Natural killer cell (primary cell): ENCODE data around the gene ERBB4. TPM values are rescaled to one million over a fixed set of nuclear protein-coding genes. Genes with fewer than 3 reads are reported as not detected.

Experiments
- ATAC-seq, 3 donors: fragments of 150-1000 bp in 2 of 3; fragments of 200-7000 bp in 1 of 3; cut with Tn5 transposase; 1 replicate in 1 of 3; 2 replicates in 2 of 3; pipeline ENCODE4 v1.10.0; 2021; ENCODE audit warnings: mild to moderate bottlenecking in 2 of 3, moderate library complexity in 2 of 3
- DNase-seq, 2 donors: peaks; one replicate each; pipeline versions ENCODE4 v3.0.0 to v3.0.0-alpha.2; 2013 to 2021; ENCODE audit warnings: mixed read lengths in 1 of 2
- H3K27ac ChIP-seq: one replicate; pipeline ENCODE4 v1.5.1; 2013; ENCODE audit warnings: mild to moderate bottlenecking, low read length
- H3K27me3 ChIP-seq: one replicate; pipeline ENCODE4 v1.6.1; 2013; ENCODE audit warnings: low read length; ENCODE audit not compliant: control insufficient read depth, insufficient read depth
- H3K36me3 ChIP-seq: one replicate; pipeline ENCODE4 v1.6.1; 2013; ENCODE audit warnings: low read length; ENCODE audit not compliant: control insufficient read depth, insufficient read depth
- H3K4me1 ChIP-seq: one replicate; pipeline ENCODE4 v1.6.1; 2013; ENCODE audit warnings: low read length; ENCODE audit not compliant: control insufficient read depth, insufficient read depth
- H3K4me3 ChIP-seq: one replicate; pipeline ENCODE4 v1.5.1; 2013; ENCODE audit warnings: low read length
- H3K9me3 ChIP-seq: one replicate; pipeline ENCODE4 v1.6.1; 2013; ENCODE audit warnings: low read length; ENCODE audit not compliant: control insufficient read depth, insufficient read depth
- H3K27ac Mint-ChIP-seq, 2 donors: one replicate each; pipeline ENCODE4 v1.8.0; 2022; ENCODE audit warnings: mild to moderate bottlenecking in 2 of 2, mixed read lengths in 2 of 2, moderate library complexity in 1 of 2
- H3K27me3 Mint-ChIP-seq, 2 donors: one replicate each; pipeline ENCODE4 v1.8.0; 2022; ENCODE audit warnings: low read depth in 2 of 2, mixed read lengths in 2 of 2
- H3K36me3 Mint-ChIP-seq: one replicate; pipeline ENCODE4 v1.8.0; 2022; ENCODE audit warnings: mixed read lengths
- H3K4me1 Mint-ChIP-seq, 2 donors: one replicate each; pipeline ENCODE4 v1.8.0; 2022; ENCODE audit warnings: mixed read lengths in 2 of 2
- H3K4me3 Mint-ChIP-seq: one replicate; pipeline ENCODE4 v1.8.0; 2022; ENCODE audit warnings: mild to moderate bottlenecking, moderate library complexity, mixed read lengths
- H3K9me3 Mint-ChIP-seq, 2 donors: one replicate each; pipeline ENCODE4 v1.8.0; 2022; ENCODE audit warnings: mixed read lengths in 2 of 2
- WGBS: methylation state at CpG from one replicate; pipeline ENCODE4 v1.1.7; 2013; ENCODE audit warnings: missing lambda C conversion rate; ENCODE audit not compliant: insufficient coverage; 5-methylcytosine and 5-hydroxymethylcytosine counted together
- intact Hi-C: fragments of 100-400 bp; cut with micrococcal nuclease; formaldehyde crosslinking; loops from one replicate; pipeline ENCODE4 v1.14.2; 2022
- total RNA-seq, 4 donors: library from RNA; stranded (reverse); fragments of 120-200 nt in 1 of 4; gene quantifications; one replicate each; pipeline versions ENCODE4 v1.2.3 to v1.2.4, GENCODE V29; 2013 to 2022
- TF ChIP-seq, protein P1 (sequence below): fragments of 200-600 bp; IDR thresholded peaks from one replicate; pipeline ENCODE4 v1.8.0; 2022; ENCODE audit warnings: antibody characterized with exemption

ERBB4 gene
- total RNA-seq, 3 donors from 2014 or later (not counting 1 experiment from before 2014, with no cell fraction given) = 0.08 TPM; not detected in 2

DNA sequence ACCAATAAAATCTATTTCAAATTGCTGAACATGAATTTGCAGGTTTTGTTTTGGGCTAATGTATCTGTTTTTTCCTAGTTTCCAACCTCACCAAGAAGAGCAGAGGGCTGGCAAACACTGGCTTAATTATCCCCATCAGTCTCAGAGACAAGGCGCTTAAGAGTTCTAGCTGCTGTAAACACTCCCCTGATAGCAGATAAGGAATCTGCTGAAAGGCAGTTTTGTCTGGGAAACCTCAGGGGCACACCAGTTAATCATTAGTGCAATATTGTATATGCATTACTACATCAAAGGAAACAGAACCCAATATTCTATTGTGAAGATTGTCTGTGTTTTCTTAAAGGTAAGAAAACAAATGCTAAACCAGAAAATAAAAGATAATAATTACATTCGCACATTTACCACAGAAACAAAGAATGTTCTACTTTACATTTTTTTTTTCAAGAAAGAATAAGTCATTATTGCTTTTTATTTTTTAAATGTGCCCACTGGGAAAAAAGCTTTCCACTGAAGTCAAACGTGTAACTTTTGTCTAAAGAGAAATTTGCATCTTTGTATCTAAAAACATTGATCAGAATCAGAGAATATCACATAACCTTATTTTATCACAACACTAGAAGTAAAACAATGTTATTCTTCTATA is 179.1 kb downstream of the ERBB4 start:
- H3K9me3 ChIP-seq = no peaks in the 10 kb centered on the region
- H3K4me1 ChIP-seq = no peaks in the 10 kb centered on the region
- 53% methylated on average over 2 of the region's 3 CpGs for WGBS
- intact Hi-C loops = no loop called here
- Mint-ChIP-seq H3K36me3 (no peaks in the 10 kb centered on the region), H3K4me3 (no peak overlapping the region), H3K4me1 (no peaks in the 10 kb centered on the region), H3K27me3 (no peaks in the 10 kb centered on the region), H3K9me3 (peaks cover 0 to under 1% of the 10 kb centered on the region in 2 donors), H3K27ac (no peak overlapping the region)
- no peak for ATAC-seq
- H3K27me3 ChIP-seq = no peaks in the 10 kb centered on the region
- H3K4me3 ChIP-seq = no peak overlapping the region
- no peak for DNase-seq
- H3K36me3 ChIP-seq = no peaks in the 10 kb centered on the region
- H3K27ac ChIP-seq = no peak overlapping the region
- TF ChIP-seq, protein P1, sequence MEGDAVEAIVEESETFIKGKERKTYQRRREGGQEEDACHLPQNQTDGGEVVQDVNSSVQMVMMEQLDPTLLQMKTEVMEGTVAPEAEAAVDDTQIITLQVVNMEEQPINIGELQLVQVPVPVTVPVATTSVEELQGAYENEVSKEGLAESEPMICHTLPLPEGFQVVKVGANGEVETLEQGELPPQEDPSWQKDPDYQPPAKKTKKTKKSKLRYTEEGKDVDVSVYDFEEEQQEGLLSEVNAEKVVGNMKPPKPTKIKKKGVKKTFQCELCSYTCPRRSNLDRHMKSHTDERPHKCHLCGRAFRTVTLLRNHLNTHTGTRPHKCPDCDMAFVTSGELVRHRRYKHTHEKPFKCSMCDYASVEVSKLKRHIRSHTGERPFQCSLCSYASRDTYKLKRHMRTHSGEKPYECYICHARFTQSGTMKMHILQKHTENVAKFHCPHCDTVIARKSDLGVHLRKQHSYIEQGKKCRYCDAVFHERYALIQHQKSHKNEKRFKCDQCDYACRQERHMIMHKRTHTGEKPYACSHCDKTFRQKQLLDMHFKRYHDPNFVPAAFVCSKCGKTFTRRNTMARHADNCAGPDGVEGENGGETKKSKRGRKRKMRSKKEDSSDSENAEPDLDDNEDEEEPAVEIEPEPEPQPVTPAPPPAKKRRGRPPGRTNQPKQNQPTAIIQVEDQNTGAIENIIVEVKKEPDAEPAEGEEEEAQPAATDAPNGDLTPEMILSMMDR = no peak

DNA sequence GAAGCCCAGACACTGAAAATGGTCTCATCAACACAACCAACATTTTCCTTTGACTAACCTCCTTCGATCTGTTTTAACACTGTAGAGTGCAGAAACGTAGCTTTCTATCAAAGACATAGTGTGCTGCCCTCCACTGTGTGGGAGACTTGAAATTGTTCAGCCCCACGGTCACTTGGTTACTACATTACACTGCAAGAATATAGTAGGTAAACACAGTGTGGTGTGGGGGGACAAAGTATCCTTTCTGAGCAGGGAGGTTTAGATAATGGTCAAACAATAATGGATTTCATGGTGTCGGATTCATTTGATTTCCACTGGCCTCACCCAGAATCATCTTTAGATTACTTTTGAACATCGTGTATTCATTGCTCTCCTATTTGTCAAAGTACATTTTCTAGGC is 181.0 kb downstream of the ERBB4 start:
- Mint-ChIP-seq H3K4me3 (no peak overlapping the region), H3K4me1 (no peaks in the 10 kb centered on the region), H3K9me3 (no peaks in the 10 kb centered on the region), H3K36me3 (no peaks in the 10 kb centered on the region), H3K27ac (no peak overlapping the region), H3K27me3 (no peaks in the 10 kb centered on the region)
- Histone ChIP-seq H3K9me3 (no peaks in the 10 kb centered on the region), H3K4me3 (no peak overlapping the region), H3K36me3 (no peaks in the 10 kb centered on the region), H3K27me3 (no peaks in the 10 kb centered on the region), H3K4me1 (no peaks in the 10 kb centered on the region), H3K27ac (no peak overlapping the region)
- ATAC-seq (no peak), DNase-seq (no peak)
- intact Hi-C loops = no loop called here
- 70% methylated on average over 5 of the region's 5 CpGs for WGBS
- TF ChIP-seq, protein P1 = no peak

DNA sequence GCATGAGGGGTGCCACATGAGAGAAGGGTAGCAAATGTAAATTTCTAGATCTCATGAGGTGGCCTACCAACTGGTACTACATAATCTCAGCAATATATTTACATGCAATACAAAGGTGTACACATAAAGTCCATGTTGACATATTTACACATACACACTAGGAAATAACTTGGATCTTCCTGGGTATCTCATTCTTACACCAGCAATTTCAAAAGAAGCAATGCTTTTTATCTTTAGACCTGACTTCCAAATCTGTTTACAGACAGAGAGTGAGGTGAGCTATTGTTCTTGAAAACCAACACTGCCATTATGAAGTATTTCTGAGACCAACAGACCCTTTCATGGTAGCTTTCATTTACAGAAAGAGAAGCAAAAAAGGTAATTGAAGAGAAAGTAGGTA is 184.2 kb downstream of the ERBB4 start:
- Histone ChIP-seq H3K4me1 (no peaks in the 10 kb centered on the region), H3K36me3 (no peaks in the 10 kb centered on the region), H3K27ac (no peak overlapping the region), H3K27me3 (no peaks in the 10 kb centered on the region), H3K4me3 (no peak overlapping the region), H3K9me3 (no peaks in the 10 kb centered on the region)
- intact Hi-C loops = no loop called here
- Mint-ChIP-seq H3K4me1 (no peaks in the 10 kb centered on the region), H3K27ac (no peak overlapping the region), H3K27me3 (no peaks in the 10 kb centered on the region), H3K9me3 (no peaks in the 10 kb centered on the region), H3K36me3 (no peaks in the 10 kb centered on the region), H3K4me3 (no peak overlapping the region)
- DNase-seq = no peak
- TF ChIP-seq, protein P1 = no peak
- ATAC-seq = no peak

DNA sequence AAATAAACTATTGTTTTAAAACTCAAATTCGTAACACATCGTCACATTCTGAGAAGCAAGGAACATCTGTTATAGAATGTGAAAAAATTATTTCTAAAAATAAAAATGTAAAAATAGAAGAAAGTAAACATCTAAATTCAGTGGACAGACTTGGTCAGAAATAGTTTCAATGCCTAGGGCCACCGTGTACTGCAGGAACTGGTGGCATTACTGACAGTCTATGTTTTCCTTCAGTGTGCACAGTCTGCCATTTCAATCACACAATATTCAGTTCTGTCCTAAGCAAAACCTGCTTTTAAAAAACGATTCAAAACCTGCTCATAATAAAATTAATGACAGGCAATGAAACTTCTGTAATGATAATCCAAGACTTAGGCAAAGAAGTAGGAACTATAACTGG is 190.1 kb downstream of the ERBB4 start:
- H3K27me3 Mint-ChIP-seq = no peaks in the 10 kb centered on the region
- H3K4me1 Mint-ChIP-seq = no peaks in the 10 kb centered on the region
- Histone ChIP-seq H3K36me3 (no peaks in the 10 kb centered on the region), H3K27me3 (no peaks in the 10 kb centered on the region), H3K4me1 (no peaks in the 10 kb centered on the region), H3K27ac (no peak overlapping the region), H3K4me3 (no peak overlapping the region), H3K9me3 (no peaks in the 10 kb centered on the region)
- ATAC-seq (no peak), DNase-seq (no peak)
- H3K27ac Mint-ChIP-seq = no peak overlapping the region
- 94% methylated on average over 1 of the region's 4 CpGs for WGBS
- intact Hi-C loops = no loop called here
- no peaks in the 10 kb centered on the region for H3K36me3 Mint-ChIP-seq
- H3K9me3 Mint-ChIP-seq = peaks cover 0 to 2% of the 10 kb centered on the region in 2 donors
- TF ChIP-seq, protein P1 = no peak
- H3K4me3 Mint-ChIP-seq = no peak overlapping the region
